Endothelial cell of umbilical vein (primary cell): ENCODE results near the gene IGSF9B. TPM values are rescaled to one million over a fixed set of nuclear protein-coding genes. Genes with fewer than 3 reads are reported as not detected.

Experiments
- BruUV-seq: library from RNA; stranded (reverse); fragments of 400-500 nt; replicated peaks from 2 replicates; lab custom pipeline; 2021; lab: Mats Ljungman, UMichigan
- CTCF ChIA-PET: fragments of 300-600, 350-600 bp; sonication (Branson Sonifier 250); formaldehyde crosslinking; loops from one replicate; lab custom pipeline; 2021; ENCODE audit warnings: antibody characterized with exemption, inconsistent platforms; lab: Charles Lee
- POLR2A ChIA-PET: fragments of 300-600, 350-600 bp; sonication (Branson Sonifier 250); formaldehyde crosslinking; loops from one replicate; lab custom pipeline; 2021; ENCODE audit warnings: antibody characterized with exemption, inconsistent platforms; lab: Charles Lee
- DNase-seq: peaks from one replicate; pipeline ENCODE4 v3.0.0-alpha.2; 2011; ENCODE audit warnings: low read depth, low spot score
- FAIRE-seq: peaks from 2 replicates; lab custom pipeline; 2011; peaks lifted over from hg19 to GRCh38; lab: Jason Lieb, UNC
- H2AFZ ChIP-seq: 2 replicates; pipeline ENCODE4 v1.6.0; 2012; ENCODE audit warnings: low read depth, low read length, control low read depth, inconsistent platforms
- H3K27ac ChIP-seq: 2 replicates; pipeline ENCODE4 v1.5.1; 2011; ENCODE audit warnings: low read depth, mild to moderate bottlenecking, control low read depth, low read length, moderate library complexity; ENCODE audit not compliant: insufficient read depth
- H3K27me3 ChIP-seq, 2 experiments: 2 replicates each; pipeline versions ENCODE4 v1.6.0 to v1.6.1; 2011; ENCODE audit warnings: low read length in 2 of 2, mixed read lengths in 1 of 2; ENCODE audit not compliant: control insufficient read depth in 2 of 2, insufficient read depth in 2 of 2
- H3K36me3 ChIP-seq, 2 experiments: 2 replicates in 1 of 2; 3 replicates in 1 of 2; pipeline ENCODE4 v1.5.1; 2011; ENCODE audit warnings: low read length in 2 of 2, mild to moderate bottlenecking in 1 of 2, moderate library complexity in 1 of 2; ENCODE audit not compliant: control insufficient read depth in 2 of 2, insufficient read depth in 2 of 2; ENCODE audit errors: extremely low read depth in 1 of 2
- H3K4me1 ChIP-seq: 3 replicates; pipeline ENCODE4 v1.5.1; 2011; ENCODE audit warnings: mild to moderate bottlenecking, low read length; ENCODE audit not compliant: control insufficient read depth, insufficient read depth; ENCODE audit errors: extremely low read depth
- H3K4me2 ChIP-seq: 2 replicates; pipeline ENCODE4 v1.6.1; 2011; ENCODE audit warnings: low read length, control low read depth, mixed read lengths; ENCODE audit not compliant: insufficient read depth
- H3K4me3 ChIP-seq, 3 experiments: fragments of 200-600 bp in 1 of 3; sonication (generic), shearing (Covaris generic) in 1 of 3; replicated peaks in 1 of 3; 2 replicates each; pipeline ENCODE4 v1.5.1; 2011 to 2016; ENCODE audit warnings: control low read depth in 3 of 3, low read length in 3 of 3, mild to moderate bottlenecking in 2 of 3, inconsistent platforms in 1 of 3, low read depth in 1 of 3, moderate library complexity in 1 of 3; ENCODE audit not compliant: insufficient read depth in 1 of 3
- H3K79me2 ChIP-seq: 2 replicates; pipeline ENCODE4 v1.6.0; 2012; ENCODE audit warnings: low read length, inconsistent platforms; ENCODE audit not compliant: control insufficient read depth, insufficient read depth
- H3K9ac ChIP-seq: replicated peaks from 2 replicates; pipeline ENCODE3; 2011; ENCODE audit warnings: low read length, control low read depth; ENCODE audit not compliant: insufficient read depth; ENCODE audit errors: extremely low read depth
- H3K9me1 ChIP-seq: replicated peaks from 3 replicates; pipeline ENCODE4 v1.6.0; 2011; ENCODE audit warnings: mild to moderate bottlenecking, low read length; ENCODE audit not compliant: control insufficient read depth, insufficient read depth; ENCODE audit errors: extremely low read depth
- H3K9me3 ChIP-seq: replicated peaks from 2 replicates; pipeline ENCODE4 v1.5.1; 2012; ENCODE audit warnings: low read length, inconsistent platforms; ENCODE audit not compliant: control insufficient read depth, insufficient read depth
- H4K20me1 ChIP-seq: replicated peaks from 2 replicates; pipeline ENCODE3; 2011; ENCODE audit warnings: mild to moderate bottlenecking, low read length; ENCODE audit not compliant: control insufficient read depth, insufficient read depth; ENCODE audit errors: extremely low read depth
- CTCF ChIP-seq, 2 donors: IDR thresholded peaks; 1 replicate in 1 of 2; 2 replicates in 1 of 2; pipeline ENCODE4 v1.5.1; 2011; ENCODE audit warnings: low read length in 2 of 2, mild to moderate bottlenecking in 2 of 2, moderate library complexity in 2 of 2, control low read depth in 1 of 2, inconsistent platforms in 1 of 2, low read depth in 1 of 2; ENCODE audit not compliant: insufficient read depth in 1 of 2; ENCODE audit errors: extremely low read depth in 1 of 2
- EZH2 ChIP-seq: IDR thresholded peaks from 2 replicates; pipeline ENCODE4 v1.6.1; 2012; ENCODE audit warnings: borderline replicate concordance, low read depth, mild to moderate bottlenecking, moderate library complexity, low read length, inconsistent platforms; ENCODE audit not compliant: severe bottlenecking
- FOS ChIP-seq: IDR thresholded peaks from 2 replicates; pipeline ENCODE4 v1.6.1; 2011; ENCODE audit warnings: mild to moderate bottlenecking, low read length, moderate library complexity, borderline replicate concordance; ENCODE audit not compliant: insufficient read depth
- GATA2 ChIP-seq: IDR thresholded peaks from 2 replicates; pipeline ENCODE4 v1.7.0; 2011; ENCODE audit warnings: low read depth, mild to moderate bottlenecking, moderate library complexity, mixed read lengths, low read length; ENCODE audit not compliant: insufficient read length, insufficient read depth
- JUN ChIP-seq: IDR thresholded peaks from 2 replicates; pipeline ENCODE4 v1.6.1; 2011; ENCODE audit warnings: borderline replicate concordance, low read depth; ENCODE audit not compliant: insufficient read length, insufficient read depth
- MAX ChIP-seq: IDR thresholded peaks from 2 replicates; pipeline ENCODE4 v1.6.1; 2011; ENCODE audit not compliant: insufficient read depth, insufficient read length
- MYC ChIP-seq: IDR thresholded peaks from one replicate; pipeline ENCODE4 v1.6.1; 2011; ENCODE audit warnings: mild to moderate bottlenecking, low read depth, low read length
- POLR2A ChIP-seq: IDR thresholded peaks from 2 replicates; pipeline ENCODE4 v1.6.1; 2012; ENCODE audit warnings: low read depth, mild to moderate bottlenecking, control low read depth, low read length
- POLR2AphosphoS5 ChIP-seq: IDR thresholded peaks from 2 replicates; pipeline ENCODE4 v1.6.1; 2012; ENCODE audit warnings: low read depth, mild to moderate bottlenecking, control low read depth, low read length, moderate library complexity; ENCODE audit not compliant: insufficient read depth
- dilution Hi-C: fragments of 300-500 bp; cut with MboI; formaldehyde crosslinking; loops from one replicate; pipeline ENCODE4 v1.15.0; 2019; ENCODE audit warnings: low sequenced_read_pairs; ENCODE audit not compliant: extremely low pct_ligation_motif_present
- intact Hi-C: fragments of 100-400 bp; cut with micrococcal nuclease; formaldehyde crosslinking; loops from one replicate; pipeline ENCODE4 v1.10.0; 2022
- polyA plus RNA-seq, 4 experiments: library from polyadenylated mRNA; depleted of rRNA in 3 of 4; stranded (reverse) in 3 of 4; unstranded in 1 of 4; fragments of >200 nt; gene quantifications; 2 replicates each; pipeline versions ENCODE4 v1.2.1 to v1.2.3, GENCODE V29; 2011 to 2012; ENCODE audit warnings: missing spikeins in 1 of 4
- total RNA-seq: library from RNA; stranded (reverse); gene quantifications from 2 replicates; pipeline ENCODE4 v1.2.3, GENCODE V29; 2021

IGSF9B gene
- total and polyA plus RNA-seq, 2 donors (not counting 3 experiments of a cell fraction or from before 2014, with no cell fraction given): 0.15 to 0.18 TPM

- FAIRE-seq (no peak), DNase-seq (no peak)
- Histone ChIP-seq H3K4me2 (no peak overlapping the region), H3K9me1 (no peaks in the 10 kb centered on the region), H3K4me1 (no peaks in the 10 kb centered on the region), H3K4me3 (no peak overlapping the region), H3K9me3 (no peaks in the 10 kb centered on the region), H4K20me1 (no peaks in the 10 kb centered on the region), H2AFZ (no peak overlapping the region), H3K79me2 (no peaks in the 10 kb centered on the region), H3K27ac (no peak overlapping the region), H3K27me3 (no peaks in the 10 kb centered on the region), H3K9ac (no peak overlapping the region), H3K36me3 (no peaks in the 10 kb centered on the region)
- ChIA-PET POLR2A (no interaction called here), CTCF (no interaction called here)
- intact Hi-C loops (no loop called here), dilution Hi-C loops (no loop called here)
- TF ChIP-seq MAX (no peak), POLR2A (no peak), JUN (no peak), GATA2 (no peak), EZH2 (no peak), MYC (no peak), FOS (no peak), POLR2AphosphoS5 (no peak), CTCF (IDR thresholded peaks at IDR 0.05; ENCODE audit: extremely low read depth in 1 of 2, insufficient read depth in 1 of 2, low read depth in 1 of 2, low read length in 2 of 2) (no peak)
- no TSS peak for BruUV-seq
These were observed 33.7 kb upstream of the IGSF9B start for GRCh38 chr11:133990501-133990900.
